ENCODE results near the gene NCOA5. TPM values are rescaled to one million over a fixed set of nuclear protein-coding genes. Genes with fewer than 3 reads are reported as not detected.

The NCOA5 gene
- total RNA-seq, 1 donor from 2014 or later = 26.2 TPM

GRCh38 chr20:46027245-46027853 is 62.4 kb downstream of the NCOA5 start:
- Mint-ChIP-seq H3K36me3 (ENCODE audit: low read depth) (no peaks in the 10 kb centered on the region), H3K9me3 (ENCODE audit: low read depth) (no peaks in the 10 kb centered on the region), H3K4me1 (ENCODE audit: low read depth) (no peaks in the 10 kb centered on the region), H3K27ac (ENCODE audit: unreplicated experiment) (no peak overlapping the region), H3K4me3 (ENCODE audit: unreplicated experiment) (no peak overlapping the region), H3K27me3 (ENCODE audit: low read depth) (peaks cover 60% of the 10 kb centered on the region)
- no peak for DNase-seq (ENCODE audit: low spot score)
- TF ChIP-seq, protein P1, sequence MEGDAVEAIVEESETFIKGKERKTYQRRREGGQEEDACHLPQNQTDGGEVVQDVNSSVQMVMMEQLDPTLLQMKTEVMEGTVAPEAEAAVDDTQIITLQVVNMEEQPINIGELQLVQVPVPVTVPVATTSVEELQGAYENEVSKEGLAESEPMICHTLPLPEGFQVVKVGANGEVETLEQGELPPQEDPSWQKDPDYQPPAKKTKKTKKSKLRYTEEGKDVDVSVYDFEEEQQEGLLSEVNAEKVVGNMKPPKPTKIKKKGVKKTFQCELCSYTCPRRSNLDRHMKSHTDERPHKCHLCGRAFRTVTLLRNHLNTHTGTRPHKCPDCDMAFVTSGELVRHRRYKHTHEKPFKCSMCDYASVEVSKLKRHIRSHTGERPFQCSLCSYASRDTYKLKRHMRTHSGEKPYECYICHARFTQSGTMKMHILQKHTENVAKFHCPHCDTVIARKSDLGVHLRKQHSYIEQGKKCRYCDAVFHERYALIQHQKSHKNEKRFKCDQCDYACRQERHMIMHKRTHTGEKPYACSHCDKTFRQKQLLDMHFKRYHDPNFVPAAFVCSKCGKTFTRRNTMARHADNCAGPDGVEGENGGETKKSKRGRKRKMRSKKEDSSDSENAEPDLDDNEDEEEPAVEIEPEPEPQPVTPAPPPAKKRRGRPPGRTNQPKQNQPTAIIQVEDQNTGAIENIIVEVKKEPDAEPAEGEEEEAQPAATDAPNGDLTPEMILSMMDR (IDR thresholded peaks at IDR 0.05) = no peak

- H3K36me3 Mint-ChIP-seq (ENCODE audit: low read depth) = no peaks in the 10 kb centered on the region
- H3K27ac Mint-ChIP-seq (ENCODE audit: unreplicated experiment) = no peak overlapping the region
- H3K9me3 Mint-ChIP-seq (ENCODE audit: low read depth) = no peaks in the 10 kb centered on the region
- TF ChIP-seq, protein P1 (IDR thresholded peaks at IDR 0.05) = no peak
- H3K4me3 Mint-ChIP-seq (ENCODE audit: unreplicated experiment) = no peak overlapping the region
- peaks cover 58% of the 10 kb centered on the region for H3K27me3 Mint-ChIP-seq (ENCODE audit: low read depth)
- H3K4me1 Mint-ChIP-seq (ENCODE audit: low read depth) = peaks cover 6% of the 10 kb centered on the region
- no peak for DNase-seq (ENCODE audit: low spot score)
Measured at GRCh38 chr20:46025376-46025783, 64.4 kb downstream of the NCOA5 start.

- TF ChIP-seq, protein P1 (IDR thresholded peaks at IDR 0.05) = no peak
- Mint-ChIP-seq H3K4me3 (ENCODE audit: unreplicated experiment) (no peak overlapping the region), H3K9me3 (ENCODE audit: low read depth) (no peaks in the 10 kb centered on the region), H3K27me3 (ENCODE audit: low read depth) (peaks cover 54% of the 10 kb centered on the region), H3K4me1 (ENCODE audit: low read depth) (peaks cover 6% of the 10 kb centered on the region), H3K36me3 (ENCODE audit: low read depth) (no peaks in the 10 kb centered on the region), H3K27ac (ENCODE audit: unreplicated experiment) (no peak overlapping the region)
- no peak for DNase-seq (ENCODE audit: low spot score)
Measured at GRCh38 chr20:46023999-46024398, 65.8 kb downstream of the NCOA5 start.

- H3K9me3 Mint-ChIP-seq (ENCODE audit: low read depth) = no peaks in the 10 kb centered on the region
- no peaks in the 10 kb centered on the region for H3K36me3 Mint-ChIP-seq (ENCODE audit: low read depth)
- no peak overlapping the region for H3K27ac Mint-ChIP-seq (ENCODE audit: unreplicated experiment)
- peaks cover 6% of the 10 kb centered on the region for H3K4me1 Mint-ChIP-seq (ENCODE audit: low read depth)
- TF ChIP-seq, protein P1 (IDR thresholded peaks at IDR 0.05) = peak; percentile 14
- DNase-seq (ENCODE audit: low spot score) = no peak
- H3K27me3 Mint-ChIP-seq (ENCODE audit: low read depth) = peaks cover 58% of the 10 kb centered on the region
- no peak overlapping the region for H3K4me3 Mint-ChIP-seq (ENCODE audit: unreplicated experiment)
Measured at GRCh38 chr20:46023148-46023484, 66.6 kb downstream of the NCOA5 start.

DNA sequence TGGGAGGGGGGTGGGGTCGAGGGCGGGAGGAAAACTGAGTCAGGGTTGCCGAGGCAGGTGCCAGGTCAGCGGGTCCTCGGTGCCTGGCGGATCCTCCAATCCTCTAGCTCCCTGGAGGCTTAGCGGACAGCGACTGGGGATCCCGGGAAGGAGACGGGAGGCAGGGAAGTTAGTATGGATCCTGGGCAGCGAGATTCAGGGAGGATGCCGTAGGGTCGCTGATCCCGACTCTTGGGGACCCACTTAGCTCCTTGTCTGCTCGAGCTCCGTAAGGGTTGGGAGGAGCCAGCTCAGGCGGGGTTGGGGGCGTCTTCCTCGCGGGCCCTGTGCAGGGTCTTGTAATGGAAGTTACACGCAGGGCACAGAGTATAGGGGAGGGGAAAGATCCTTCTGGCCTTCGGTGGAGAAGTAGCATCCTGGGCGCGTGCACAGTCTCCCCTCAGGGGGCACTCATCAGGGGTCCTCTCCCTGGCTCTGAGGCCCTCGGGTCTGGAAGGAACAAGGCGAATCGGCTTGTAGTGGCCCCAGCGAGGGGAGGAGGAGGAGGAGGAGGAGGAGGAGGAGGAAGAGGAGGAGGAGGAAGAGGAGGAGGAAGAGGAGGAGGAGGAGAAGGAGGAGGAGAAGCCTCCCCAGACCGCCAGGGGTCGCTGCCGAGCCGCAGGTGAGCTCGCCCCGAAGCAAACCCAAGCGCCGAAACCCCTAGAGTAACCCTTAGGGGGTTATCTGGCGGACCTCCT is 67.2 kb downstream of the NCOA5 start:
- Mint-ChIP-seq H3K4me3 (ENCODE audit: unreplicated experiment) (peak overlapping the region; percentile 62), H3K9me3 (ENCODE audit: low read depth) (no peaks in the 10 kb centered on the region), H3K27ac (ENCODE audit: unreplicated experiment) (no peak overlapping the region), H3K4me1 (ENCODE audit: low read depth) (peaks cover 6% of the 10 kb centered on the region), H3K36me3 (ENCODE audit: low read depth) (no peaks in the 10 kb centered on the region), H3K27me3 (ENCODE audit: low read depth) (peaks cover 63% of the 10 kb centered on the region)
- TF ChIP-seq, protein P1 (IDR thresholded peaks at IDR 0.05) = peak; percentile 75
- no peak for DNase-seq (ENCODE audit: low spot score)

All from chondrocyte (in vitro differentiated cells).